K562 (cell line): ENCODE data around the gene SRCAP. TPM values are rescaled to one million over a fixed set of nuclear protein-coding genes. Genes with fewer than 3 reads are reported as not detected.
A peak's percentile ranks its signal among the peaks of the same experiment; 100 is the strongest.

Source experiments
- ATF6 ChIP-seq: sonication (generic); formaldehyde crosslinking; IDR thresholded peaks from 2 replicates; pipeline ENCODE4 v1.4.0; 2020; ENCODE audit warnings: mild to moderate bottlenecking, missing genetic modification reagents
- DIDO1 ChIP-seq: fragments of 450-650 bp; IDR thresholded peaks from 2 replicates; pipeline ENCODE4 v1.6.1; 2016; ENCODE audit warnings: low read depth, missing biosample characterization, missing genetic modification characterization
- HEY1 ChIP-seq: fragments of 250-450 bp; sonication (Bioruptor Pico); IDR thresholded peaks from 2 replicates; pipeline ENCODE4 v1.5.0; 2020; ENCODE audit warnings: mild to moderate bottlenecking, moderate library complexity, borderline replicate concordance
- POLR2AphosphoS5 ChIP-seq: IDR thresholded peaks from 2 replicates; pipeline ENCODE4 v1.6.1; 2011; ENCODE audit warnings: mild to moderate bottlenecking, low read depth, low read length, moderate library complexity; ENCODE audit not compliant: control insufficient read depth, insufficient read depth
- SMAD1 ChIP-seq: fragments of 150-350 bp; IDR thresholded peaks from 2 replicates; pipeline ENCODE4 v1.6.1; 2014; ENCODE audit warnings: low read length, low read depth; ENCODE audit not compliant: partially characterized antibody
- ZBTB33 ChIP-seq: sonication (generic); formaldehyde crosslinking; IDR thresholded peaks from 2 replicates; pipeline ENCODE4 v1.8.1; 2023; ENCODE audit warnings: mild to moderate bottlenecking, missing genetic modification reagents
- ZNF445 ChIP-seq: fragments of 250-450 bp; sonication (Bioruptor Pico); IDR thresholded peaks from 2 replicates; pipeline ENCODE4 v1.4.0; 2020; ENCODE audit warnings: low read depth, mild to moderate bottlenecking, moderate library complexity
- ZNF707 ChIP-seq: fragments of 250-450 bp; sonication (Bioruptor Pico); conservative IDR thresholded peaks from 2 replicates; pipeline ENCODE4 v1.8.0; 2022; ENCODE audit warnings: inconsistent platforms, mild to moderate bottlenecking, moderate library complexity
- polyA plus RNA-seq, 8 experiments: library from polyadenylated mRNA; depleted of rRNA in 4 of 8; stranded (reverse) in 5 of 8; unstranded in 3 of 8; fragments of >200 nt; fragmentation: Nextera tagmentation in 2 of 8; fragmentation: Illumina TruSeq in 1 of 8; extraction: Ambion mirVana in 2 of 8; extraction: Trizol in 1 of 8; gene quantifications; 2 replicates each; pipeline versions ENCODE4 v1.2.1 to v1.2.3, GENCODE V29; 2011 to 2014; ENCODE audit warnings: inconsistent platforms in 1 of 8, missing spikeins in 1 of 8
- total RNA-seq, 7 experiments: library from RNA; depleted of rRNA in 6 of 7; stranded (reverse); fragments of >200 nt in 6 of 7; fragmentation: Illumina TruSeq in 2 of 7; extraction: Trizol in 2 of 7; gene quantifications; 2 replicates each; pipeline versions ENCODE4 v1.2.1 to v1.2.3, GENCODE V29; 2011 to 2021; ENCODE audit warnings: low replicate concordance in 1 of 7
- TF ChIP-seq, protein P1 (sequence below), 2 experiments: fragments of 450-650 bp in 1 of 2; sonication (generic) in 1 of 2; formaldehyde crosslinking in 1 of 2; IDR thresholded peaks; 2 replicates each; pipeline versions ENCODE4 v1.7.1 to v1.9.0; 2016 to 2022; ENCODE audit warnings: inconsistent platforms in 1 of 2, mild to moderate bottlenecking in 1 of 2, missing genetic modification reagents in 1 of 2

Gene SRCAP
- total and polyA plus RNA-seq, 9 of the 15 experiments (the other 6 are each of a cell fraction or from before 2014, with no cell fraction given) = 0.21 to 62.6 (median 5.8) TPM

- TF ChIP-seq DIDO1 (tag) = no peak
- TF ChIP-seq HEY1 (CRISPR knock-in tag) = no peak
- no peak for TF ChIP-seq ZBTB33 (CRISPR knock-in tag)
- TF ChIP-seq ZNF445 (CRISPR knock-in tag) = no peak
- peak; percentile 79 for TF ChIP-seq POLR2AphosphoS5
- peak; percentile 18 for TF ChIP-seq SMAD1
- TF ChIP-seq ATF6 (CRISPR knock-in tag) = no peak; the same call in 1 of the 2 replicates
- TF ChIP-seq, protein P1, sequence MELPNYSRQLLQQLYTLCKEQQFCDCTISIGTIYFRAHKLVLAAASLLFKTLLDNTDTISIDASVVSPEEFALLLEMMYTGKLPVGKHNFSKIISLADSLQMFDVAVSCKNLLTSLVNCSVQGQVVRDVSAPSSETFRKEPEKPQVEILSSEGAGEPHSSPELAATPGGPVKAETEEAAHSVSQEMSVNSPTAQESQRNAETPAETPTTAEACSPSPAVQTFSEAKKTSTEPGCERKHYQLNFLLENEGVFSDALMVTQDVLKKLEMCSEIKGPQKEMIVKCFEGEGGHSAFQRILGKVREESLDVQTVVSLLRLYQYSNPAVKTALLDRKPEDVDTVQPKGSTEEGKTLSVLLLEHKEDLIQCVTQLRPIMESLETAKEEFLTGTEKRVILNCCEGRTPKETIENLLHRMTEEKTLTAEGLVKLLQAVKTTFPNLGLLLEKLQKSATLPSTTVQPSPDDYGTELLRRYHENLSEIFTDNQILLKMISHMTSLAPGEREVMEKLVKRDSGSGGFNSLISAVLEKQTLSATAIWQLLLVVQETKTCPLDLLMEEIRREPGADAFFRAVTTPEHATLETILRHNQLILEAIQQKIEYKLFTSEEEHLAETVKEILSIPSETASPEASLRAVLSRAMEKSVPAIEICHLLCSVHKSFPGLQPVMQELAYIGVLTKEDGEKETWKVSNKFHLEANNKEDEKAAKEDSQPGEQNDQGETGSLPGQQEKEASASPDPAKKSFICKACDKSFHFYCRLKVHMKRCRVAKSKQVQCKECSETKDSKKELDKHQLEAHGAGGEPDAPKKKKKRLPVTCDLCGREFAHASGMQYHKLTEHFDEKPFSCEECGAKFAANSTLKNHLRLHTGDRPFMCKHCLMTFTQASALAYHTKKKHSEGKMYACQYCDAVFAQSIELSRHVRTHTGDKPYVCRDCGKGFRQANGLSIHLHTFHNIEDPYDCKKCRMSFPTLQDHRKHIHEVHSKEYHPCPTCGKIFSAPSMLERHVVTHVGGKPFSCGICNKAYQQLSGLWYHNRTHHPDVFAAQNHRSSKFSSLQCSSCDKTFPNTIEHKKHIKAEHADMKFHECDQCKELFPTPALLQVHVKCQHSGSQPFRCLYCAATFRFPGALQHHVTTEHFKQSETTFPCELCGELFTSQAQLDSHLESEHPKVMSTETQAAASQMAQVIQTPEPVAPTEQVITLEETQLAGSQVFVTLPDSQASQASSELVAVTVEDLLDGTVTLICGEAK (IDR thresholded peaks at IDR 0.05) = 0 out of 2 replicates have a peak, but pooled peaks have one; percentile 10
- TF ChIP-seq, protein P1 (CRISPR knock-in tag; IDR thresholded peaks at IDR 0.05) = no peak
- no peak for TF ChIP-seq ZNF707 (CRISPR knock-in tag)
Measured at GRCh38 chr16:30761928-30762902, 63.2 kb downstream of the SRCAP start, which contains the start of the genes CFAP119 and RNF40 (continued).
